SK-N-SH (cell line): Measurements from ENCODE around the gene CDH18. TPM values are rescaled to one million over a fixed set of nuclear protein-coding genes. Genes with fewer than 3 reads are reported as not detected.

ENCODE experiments used
- CTCF ChIA-PET: fragments of 300-600, 350-600 bp; formaldehyde crosslinking; extraction: SDS; loops from one replicate; lab custom pipeline; 2021; lab: Yijun Ruan, JAX
- POLR2A ChIA-PET: fragments of 350-600 bp; sonication (Branson Sonifier 250); formaldehyde crosslinking; extraction: SDS; loops from one replicate; lab custom pipeline; 2020; ENCODE audit warnings: antibody characterized with exemption, inconsistent platforms; lab: Yijun Ruan, JAX
- DNase-seq: peaks from one replicate; pipeline ENCODE4 v3.0.0; 2012
- H2AFZ ChIP-seq: fragments of 200-600 bp; sonication (generic); 2 replicates; pipeline ENCODE4 v1.8.1; 2016; ENCODE audit warnings: antibody characterized with exemption, mild to moderate bottlenecking, low read depth
- H3F3A ChIP-seq: fragments of 200-600 bp; sonication (generic); replicated peaks from 2 replicates; pipeline ENCODE3; 2016; ENCODE audit warnings: antibody characterized with exemption, mild to moderate bottlenecking; ENCODE audit not compliant: insufficient read depth
- H3K27ac ChIP-seq, 2 experiments: fragments of 200-500 bp in 1 of 2; fragments of 200-600 bp in 1 of 2; sonication (Bioruptor generic) in 1 of 2; sonication (generic), shearing (Covaris generic) in 1 of 2; 2 replicates each; pipeline versions ENCODE4 v1.5.1 to v1.6.1; 2014 to 2016; ENCODE audit warnings: low read depth in 2 of 2, inconsistent platforms in 1 of 2, low read length in 1 of 2, mild to moderate bottlenecking in 1 of 2, mixed read lengths in 1 of 2
- H3K27me3 ChIP-seq: fragments of 200-600 bp; sonication (generic), shearing (Covaris generic); 2 replicates; pipeline ENCODE4 v1.6.1; 2016; ENCODE audit warnings: mixed run types; ENCODE audit not compliant: insufficient read depth
- H3K36me3 ChIP-seq, 2 experiments: fragments of 200-500 bp in 1 of 2; fragments of 200-600 bp in 1 of 2; sonication (Bioruptor generic) in 1 of 2; sonication (generic) in 1 of 2; replicated peaks in 1 of 2; 2 replicates each; pipeline versions ENCODE3 to v1.5.1; 2014 to 2016; ENCODE audit warnings: low read length in 1 of 2, mild to moderate bottlenecking in 1 of 2; ENCODE audit not compliant: insufficient read depth in 2 of 2, control insufficient read depth in 1 of 2
- H3K4me1 ChIP-seq, 2 experiments: fragments of 200-500 bp in 1 of 2; fragments of 200-600 bp in 1 of 2; sonication (Bioruptor generic) in 1 of 2; sonication (generic), shearing (Covaris generic) in 1 of 2; 2 replicates each; pipeline versions ENCODE4 v1.5.1 to v1.6.1; 2014 to 2016; ENCODE audit warnings: low read depth in 1 of 2, low read length in 1 of 2, mixed run types in 1 of 2; ENCODE audit not compliant: insufficient read depth in 2 of 2, control insufficient read depth in 1 of 2
- H3K4me2 ChIP-seq: fragments of 200-600 bp; sonication (generic), shearing (Covaris generic); 2 replicates; pipeline ENCODE4 v1.6.1; 2017; ENCODE audit warnings: mixed run types
- H3K4me3 ChIP-seq, 2 experiments: fragments of 200-500 bp in 1 of 2; fragments of 200-600 bp in 1 of 2; sonication (Bioruptor generic) in 1 of 2; sonication (generic), shearing (Covaris generic) in 1 of 2; 2 replicates each; pipeline versions ENCODE4 v1.5.1 to v1.8.1; 2014 to 2016; ENCODE audit warnings: low read depth in 2 of 2, inconsistent platforms in 1 of 2, low read length in 1 of 2, mild to moderate bottlenecking in 1 of 2, mixed read lengths in 1 of 2, moderate library complexity in 1 of 2
- H3K79me2 ChIP-seq: fragments of 200-600 bp; sonication (generic); 2 replicates; pipeline ENCODE4 v1.8.1; 2017; ENCODE audit warnings: mild to moderate bottlenecking; ENCODE audit not compliant: insufficient read depth
- H3K9ac ChIP-seq: fragments of 200-600 bp; sonication (generic); 2 replicates; pipeline ENCODE4 v1.6.1; 2017; ENCODE audit warnings: mixed run types
- H3K9me2 ChIP-seq: fragments of 200-600 bp; sonication (generic); 2 replicates; pipeline ENCODE4 v1.6.1; 2017; ENCODE audit warnings: mixed run types
- H3K9me3 ChIP-seq: fragments of 200-600 bp; sonication (generic); 2 replicates; pipeline ENCODE4 v1.6.1; 2017; ENCODE audit warnings: mixed run types, mild to moderate bottlenecking, moderate library complexity
- H4K20me1 ChIP-seq: fragments of 200-600 bp; sonication (generic); 2 replicates; pipeline ENCODE4 v1.6.1; 2017; ENCODE audit warnings: mild to moderate bottlenecking, mixed run types; ENCODE audit not compliant: insufficient read depth
- CHD2 ChIP-seq: fragments of 150-350 bp; IDR thresholded peaks from 2 replicates; pipeline ENCODE4 v1.6.1; 2018; ENCODE audit warnings: low read length; ENCODE audit not compliant: partially characterized antibody
- CTCF ChIP-seq: fragments of 200-600 bp; sonication (generic); IDR thresholded peaks from 2 replicates; pipeline ENCODE4 v1.6.1; 2017; ENCODE audit warnings: antibody characterized with exemption, mild to moderate bottlenecking, moderate library complexity
- GATA2 ChIP-seq: sonication (generic); formaldehyde crosslinking; IDR thresholded peaks from 2 replicates; pipeline ENCODE4 v1.5.0; 2020; ENCODE audit warnings: mild to moderate bottlenecking, missing genetic modification reagents
- IRF3 ChIP-seq: fragments of 150-350 bp; IDR thresholded peaks from 2 replicates; pipeline ENCODE4 v1.6.1; 2016; ENCODE audit warnings: mild to moderate bottlenecking, low read depth, low read length
- MXI1 ChIP-seq: IDR thresholded peaks from 2 replicates; pipeline ENCODE4 v1.6.1; 2012; ENCODE audit warnings: mild to moderate bottlenecking, low read depth, low read length, improper control_type of control experiment
- NFIC ChIP-seq: IDR thresholded peaks from 2 replicates; pipeline ENCODE4 v1.4.0; 2012; ENCODE audit warnings: borderline replicate concordance
- NRF1 ChIP-seq: IDR thresholded peaks from 2 replicates; pipeline ENCODE4 v1.6.1; 2012; ENCODE audit warnings: low read depth, mild to moderate bottlenecking, low read length
- POLR2AphosphoS5 ChIP-seq: IDR thresholded peaks from 2 replicates; pipeline ENCODE4 v1.6.1; 2012; ENCODE audit warnings: low read depth, low read length
- RAD21 ChIP-seq: IDR thresholded peaks from 2 replicates; pipeline ENCODE4 v1.6.1; 2012; ENCODE audit warnings: mild to moderate bottlenecking, low read length
- RFX5 ChIP-seq: IDR thresholded peaks from 2 replicates; pipeline ENCODE4 v1.6.1; 2012; ENCODE audit warnings: mild to moderate bottlenecking, improper control_type of control experiment, low read length
- SMC3 ChIP-seq: IDR thresholded peaks from 2 replicates; pipeline ENCODE4 v1.6.1; 2012; ENCODE audit warnings: low read depth, low read length, improper control_type of control experiment
- TEAD4 ChIP-seq: IDR thresholded peaks from 2 replicates; pipeline ENCODE4 v1.4.0; 2012; ENCODE audit warnings: mild to moderate bottlenecking, borderline replicate concordance; ENCODE audit not compliant: insufficient read depth
- USF1 ChIP-seq: IDR thresholded peaks from 2 replicates; pipeline ENCODE4 v1.4.0; 2012; ENCODE audit warnings: low read depth, borderline replicate concordance
- YY1 ChIP-seq: IDR thresholded peaks from 2 replicates; pipeline ENCODE4 v1.4.0; 2012; ENCODE audit warnings: low read depth, mild to moderate bottlenecking
- WGBS: methylation state at CpG from one replicate; pipeline ENCODE4 v1.1.6; 2017; ENCODE audit warnings: low lambda C conversion rate; 5-methylcytosine and 5-hydroxymethylcytosine counted together
- polyA plus RNA-seq, 3 experiments: library from polyadenylated mRNA; depleted of rRNA; stranded (reverse); fragments of >200 nt; gene quantifications; 2 replicates each; pipeline ENCODE4 v1.2.3, GENCODE V29; 2012

The CDH18 gene
- polyA plus RNA-seq, 1 of the 3 experiments (the other 2 are of a cell fraction): 6.0 TPM

- POLR2A ChIA-PET: no interaction called here
- CTCF ChIA-PET: interaction anchor here (0.5 kb wide), 1 partner anchor 64 kb away, joined by 3 read pairs; no protein-coding TSS in a partner anchor
These were observed 35.7 kb upstream of the CDH18 start for GRCh38 chr5:20023686-20024180.

More at GRCh38 chr5:20023686-20024180, 35.7 kb upstream of the CDH18 start:
- WGBS: 71% methylated on average over 1 of the region's 1 CpG
- Histone ChIP-seq H3K79me2 (no peaks in the 10 kb centered on the region), H3K4me2 (no peak overlapping the region), H3K9me2 (no peaks in the 10 kb centered on the region), H3K4me3 (no peak overlapping the region), H3F3A (no peaks in the 10 kb centered on the region), H3K27me3 (no peaks in the 10 kb centered on the region), H4K20me1 (no peaks in the 10 kb centered on the region), H3K4me1 (no peaks in the 10 kb centered on the region), H3K9me3 (0 out of 2 replicates have a peak, but pooled peaks cover 5% of the 10 kb centered on the region), H2AFZ (no peak overlapping the region), H3K36me3 (no peaks in the 10 kb centered on the region), H3K9ac (no peak overlapping the region), H3K27ac (no peak overlapping the region)
- no peak for DNase-seq
- TF ChIP-seq USF1: no peak
- no peak for TF ChIP-seq NRF1
- no peak for TF ChIP-seq POLR2AphosphoS5
- no peak for TF ChIP-seq SMC3
- no peak for TF ChIP-seq NFIC
- TF ChIP-seq CTCF: no peak
- TF ChIP-seq IRF3: no peak
- no peak for TF ChIP-seq GATA2 (CRISPR knock-in tag)
- no peak for TF ChIP-seq TEAD4
- no peak for TF ChIP-seq RAD21
- no peak for TF ChIP-seq YY1
- no peak for TF ChIP-seq MXI1
- TF ChIP-seq CHD2: no peak
- TF ChIP-seq RFX5: no peak
